Activated T-helper 1 cell treated with anti-CD3 and anti-CD28 coated beads, Interleukin-12 subunit alpha, Interleukin-12 subunit beta, Interleukin-2, Interleukin-4 antibody, amounts not matched to agents 30 ng/mL and 10 ng/mL and 1 ng/mL, durations not matched to agents 14 hours and 24 hours and 36 hours (primary cell): ENCODE measurements around the gene PPP1R12B. TPM values are rescaled to one million over a fixed set of nuclear protein-coding genes. Genes with fewer than 3 reads are reported as not detected.
"Not testable (repeated sequence)": the region's sequence is repeated elsewhere in the genome, so short reads cannot be mapped to it uniquely, and the experiment has no call there.

ENCODE experiments used
- DNase-seq: peaks from one replicate; pipeline ENCODE4 v3.0.0; 2021; ENCODE audit warnings: low spot score
- H3K27ac Mint-ChIP-seq: one replicate; pipeline ENCODE4 v1.8.0; 2021; ENCODE audit warnings: mild to moderate bottlenecking, mixed read lengths
- H3K27me3 Mint-ChIP-seq: one replicate; pipeline ENCODE4 v1.8.0; 2022; ENCODE audit warnings: mild to moderate bottlenecking, moderate library complexity, mixed read lengths; ENCODE audit not compliant: insufficient read depth
- H3K36me3 Mint-ChIP-seq: one replicate; pipeline ENCODE4 v1.8.0; 2021; ENCODE audit warnings: low read depth, mixed read lengths
- H3K4me1 Mint-ChIP-seq: one replicate; pipeline ENCODE4 v1.8.0; 2021; ENCODE audit warnings: low read depth, mixed read lengths
- H3K4me3 Mint-ChIP-seq: one replicate; pipeline ENCODE4 v1.8.0; 2021; ENCODE audit warnings: mild to moderate bottlenecking, moderate library complexity, mixed read lengths
- H3K9me3 Mint-ChIP-seq: one replicate; pipeline ENCODE4 v1.8.0; 2021; ENCODE audit warnings: mixed read lengths
- intact Hi-C: fragments of 100-400 bp; cut with micrococcal nuclease; formaldehyde crosslinking; loops from one replicate; pipeline ENCODE4 v1.15.1; 2024
- total RNA-seq: library from RNA; stranded (reverse); gene quantifications from 2 replicates; pipeline ENCODE4 v1.2.3, GENCODE V29; 2022

The PPP1R12B gene
- total RNA-seq, 1 donor from 2014 or later = 11.1 TPM

- Mint-ChIP-seq H3K4me1 (no peaks in the 10 kb centered on the region), H3K36me3 (no peaks in the 10 kb centered on the region), H3K27me3 (peaks cover 4% of the 10 kb centered on the region), H3K27ac (no peak overlapping the region), H3K4me3 (no peak overlapping the region), H3K9me3 (no peaks in the 10 kb centered on the region)
- no peak for DNase-seq
- intact Hi-C loops = no loop called here
Measured at GRCh38 chr1:202603435-202603834, 254.9 kb downstream of the PPP1R12B start.

GRCh38 chr1:202605515-202605914 lies 257.0 kb downstream of the PPP1R12B start:
- intact Hi-C loops = no loop called here
- Mint-ChIP-seq H3K27me3 (peaks cover 5% of the 10 kb centered on the region), H3K4me3 (no peak overlapping the region)

DNA sequence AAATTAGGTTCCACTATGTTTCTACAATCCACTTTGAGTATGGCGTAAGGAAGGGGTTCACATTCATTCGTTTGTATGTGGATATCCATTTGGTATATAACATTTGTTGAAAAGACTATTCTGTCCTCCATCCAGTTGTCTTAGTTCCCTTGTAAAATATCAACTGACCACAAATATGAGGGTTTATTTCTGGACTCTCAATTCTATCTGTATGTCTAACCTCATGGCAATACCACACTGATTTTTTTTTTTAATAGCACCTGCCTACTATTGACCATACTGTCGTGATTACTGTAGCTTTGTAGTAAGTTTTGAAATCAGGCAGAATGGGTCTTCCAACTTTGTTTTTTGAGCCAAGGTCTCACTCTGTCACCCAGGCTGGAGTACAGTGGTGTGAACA lies 263.5 kb downstream of the PPP1R12B start:
- H3K9me3 Mint-ChIP-seq, H3K27ac Mint-ChIP-seq, H3K4me3 Mint-ChIP-seq, H3K36me3 Mint-ChIP-seq, DNase-seq, H3K27me3 Mint-ChIP-seq: not testable (repeated sequence)
- peaks cover 20% of the 10 kb centered on the region for H3K4me1 Mint-ChIP-seq
- intact Hi-C loops = loop anchor here (5.0 kb wide), 1 partner anchor 420 kb away; the partner anchor contains the start of gene LGR6

More at GRCh38 chr1:202605515-202605914, 257.0 kb downstream of the PPP1R12B start:
- H3K9me3 Mint-ChIP-seq = no peaks in the 10 kb centered on the region
- no peak for DNase-seq
- no peaks in the 10 kb centered on the region for H3K4me1 Mint-ChIP-seq
- no peak overlapping the region for H3K27ac Mint-ChIP-seq
- no peaks in the 10 kb centered on the region for H3K36me3 Mint-ChIP-seq

- no peak for DNase-seq
- Mint-ChIP-seq H3K4me3 (no peak overlapping the region), H3K4me1 (peaks cover 22% of the 10 kb centered on the region), H3K9me3 (no peaks in the 10 kb centered on the region), H3K27me3 (peaks cover 11% of the 10 kb centered on the region), H3K27ac (no peak overlapping the region), H3K36me3 (no peaks in the 10 kb centered on the region)
- intact Hi-C loops = loop anchor here (5.0 kb wide), 1 partner anchor 421 kb away; the partner anchor contains the start of gene LGR6
Measured at GRCh38 chr1:202613571-202613970, 265.1 kb downstream of the PPP1R12B start.

GRCh38 chr1:202614363-202615207 lies 266.1 kb downstream of the PPP1R12B start:
- not testable (repeated sequence) for H3K27ac Mint-ChIP-seq, DNase-seq, H3K9me3 Mint-ChIP-seq, H3K4me3 Mint-ChIP-seq, H3K36me3 Mint-ChIP-seq
- peaks cover 22% of the 10 kb centered on the region for H3K4me1 Mint-ChIP-seq
- intact Hi-C loops = loop anchor here (5.0 kb wide), 1 partner anchor 422 kb away; the partner anchor contains the start of gene LGR6
- peaks cover 12% of the 10 kb centered on the region for H3K27me3 Mint-ChIP-seq

DNA sequence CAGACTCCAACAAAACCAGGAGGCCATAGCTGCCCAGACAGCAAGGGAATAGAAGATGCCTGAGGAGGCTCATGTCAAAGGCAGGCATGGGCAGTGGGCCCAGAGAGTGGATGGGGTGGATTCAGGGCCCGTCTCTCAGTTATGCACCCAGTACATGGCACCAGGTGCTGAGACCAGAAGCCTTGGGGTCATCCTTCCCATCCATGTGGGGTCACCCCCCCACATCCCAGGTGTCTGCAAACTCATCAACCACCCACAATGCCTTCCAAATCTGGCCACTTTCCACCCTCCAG lies 266.7 kb downstream of the PPP1R12B start:
- Mint-ChIP-seq H3K4me1 (peaks cover 22% of the 10 kb centered on the region), H3K27me3 (peaks cover 17% of the 10 kb centered on the region)
- DNase-seq, H3K36me3 Mint-ChIP-seq, intact Hi-C loops, H3K9me3 Mint-ChIP-seq, H3K27ac Mint-ChIP-seq, H3K4me3 Mint-ChIP-seq: not testable (repeated sequence)

GRCh38 chr1:202615501-202616354 lies 267.2 kb downstream of the PPP1R12B start:
- Mint-ChIP-seq H3K27me3 (peaks cover 21% of the 10 kb centered on the region), H3K9me3 (no peaks in the 10 kb centered on the region), H3K4me1 (peaks cover 22% of the 10 kb centered on the region), H3K27ac (peak overlapping the region; percentile 3), H3K36me3 (no peaks in the 10 kb centered on the region), H3K4me3 (no peak overlapping the region)
- no peak for DNase-seq
- intact Hi-C loops = no loop called here

DNA sequence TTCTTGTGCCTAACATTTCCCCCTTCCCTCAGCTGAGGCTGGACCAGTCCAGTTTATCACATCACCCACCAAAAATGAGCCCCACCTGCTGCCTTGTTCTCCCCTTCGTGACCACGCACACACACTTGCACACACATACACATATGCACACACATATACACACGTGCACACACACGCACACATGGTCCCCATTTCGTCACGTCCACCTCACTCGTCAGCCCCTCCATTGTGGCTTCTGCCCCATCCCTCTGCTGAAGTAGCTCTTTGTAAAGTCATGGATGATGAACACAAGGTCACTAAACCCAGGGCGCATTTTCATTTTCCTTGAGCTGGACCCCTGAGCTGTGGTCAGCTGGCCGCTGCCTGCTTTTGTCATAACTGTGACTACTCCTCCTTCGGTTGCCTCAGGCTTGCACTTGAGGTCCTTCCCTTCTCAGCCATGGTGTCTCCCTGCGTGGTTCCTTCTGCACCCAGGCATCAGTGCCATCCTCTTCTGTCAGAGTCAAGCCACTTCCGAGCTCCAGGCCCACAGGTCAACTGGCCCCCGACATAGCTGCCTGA lies 267.9 kb downstream of the PPP1R12B start:
- Mint-ChIP-seq H3K4me3 (no peak overlapping the region), H3K27ac (peak overlapping the region; percentile 14), H3K9me3 (no peaks in the 10 kb centered on the region), H3K4me1 (peaks cover 22% of the 10 kb centered on the region), H3K36me3 (no peaks in the 10 kb centered on the region), H3K27me3 (peaks cover 25% of the 10 kb centered on the region)
- intact Hi-C loops = no loop called here
- DNase-seq = no peak

- H3K36me3 Mint-ChIP-seq, intact Hi-C loops, H3K9me3 Mint-ChIP-seq, H3K4me3 Mint-ChIP-seq, DNase-seq, H3K27ac Mint-ChIP-seq: not testable (repeated sequence)
- Mint-ChIP-seq H3K4me1 (peaks cover 22% of the 10 kb centered on the region), H3K27me3 (peaks cover 32% of the 10 kb centered on the region)
Measured at GRCh38 chr1:202619012-202619411, 270.5 kb downstream of the PPP1R12B start.

- H3K4me1 Mint-ChIP-seq = peaks cover 22% of the 10 kb centered on the region
- H3K27me3 Mint-ChIP-seq = peaks cover 32% of the 10 kb centered on the region
- no peaks in the 10 kb centered on the region for H3K9me3 Mint-ChIP-seq
- DNase-seq = no peak
- H3K27ac Mint-ChIP-seq = no peak overlapping the region
- no peak overlapping the region for H3K4me3 Mint-ChIP-seq
- no peaks in the 10 kb centered on the region for H3K36me3 Mint-ChIP-seq
- intact Hi-C loops = no loop called here
Measured at GRCh38 chr1:202619505-202619904, 271.0 kb downstream of the PPP1R12B start.

DNA sequence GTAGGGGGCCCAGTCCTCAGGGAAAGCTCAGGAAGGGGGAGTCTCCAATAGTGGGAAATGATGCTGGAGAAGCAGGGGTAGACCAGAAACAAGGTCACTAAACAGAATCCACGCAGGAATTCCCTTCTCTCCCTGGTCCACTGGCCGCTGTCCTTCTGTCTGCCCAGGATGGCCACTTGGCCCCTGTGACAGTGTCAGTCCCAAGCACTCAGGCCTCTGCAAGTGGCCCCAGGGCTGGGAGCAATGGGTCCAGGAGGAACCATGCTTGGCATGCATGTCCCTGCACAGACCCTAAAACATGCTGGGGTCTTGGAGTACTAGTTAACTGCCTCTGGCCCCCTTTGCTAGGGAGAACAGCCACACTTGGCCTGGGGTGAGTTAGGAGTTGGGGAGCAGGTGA lies 271.5 kb downstream of the PPP1R12B start:
- H3K36me3 Mint-ChIP-seq, H3K27ac Mint-ChIP-seq, DNase-seq, H3K9me3 Mint-ChIP-seq, intact Hi-C loops, H3K4me3 Mint-ChIP-seq: not testable (repeated sequence)
- Mint-ChIP-seq H3K4me1 (peaks cover 22% of the 10 kb centered on the region), H3K27me3 (peaks cover 32% of the 10 kb centered on the region)

- no peak overlapping the region for H3K27ac Mint-ChIP-seq
- peaks cover 8% of the 10 kb centered on the region for H3K4me1 Mint-ChIP-seq
- DNase-seq = no peak
- intact Hi-C loops = no loop called here
- H3K9me3 Mint-ChIP-seq = no peaks in the 10 kb centered on the region
- H3K4me3 Mint-ChIP-seq = no peak overlapping the region
- peaks cover 33% of the 10 kb centered on the region for H3K27me3 Mint-ChIP-seq
- H3K36me3 Mint-ChIP-seq = no peaks in the 10 kb centered on the region
Measured at GRCh38 chr1:202621446-202621845, 272.9 kb downstream of the PPP1R12B start.

GRCh38 chr1:202622388-202622787 lies 273.9 kb downstream of the PPP1R12B start:
- no peak for DNase-seq
- Mint-ChIP-seq H3K27ac (no peak overlapping the region), H3K4me3 (no peak overlapping the region), H3K9me3 (no peaks in the 10 kb centered on the region), H3K27me3 (peaks cover 31% of the 10 kb centered on the region), H3K4me1 (no peaks in the 10 kb centered on the region), H3K36me3 (no peaks in the 10 kb centered on the region)
- intact Hi-C loops = no loop called here
